Head of caudate nucleus (tissue), 42 donors: ENCODE results near the gene TKT.

Experiments used
- DNase-seq, 42 donors: peaks; one replicate each; pipeline versions ENCODE4 v3.0.0 to v3.0.0-alpha.2; 2020 to 2021; ENCODE audit warnings: mixed read lengths in 7 of 42
- intact Hi-C: fragments of 100-400 bp; cut with DNase I; formaldehyde crosslinking; loops from one replicate; pipeline ENCODE4 v1.15.0; 2022

Gene TKT

DNA sequence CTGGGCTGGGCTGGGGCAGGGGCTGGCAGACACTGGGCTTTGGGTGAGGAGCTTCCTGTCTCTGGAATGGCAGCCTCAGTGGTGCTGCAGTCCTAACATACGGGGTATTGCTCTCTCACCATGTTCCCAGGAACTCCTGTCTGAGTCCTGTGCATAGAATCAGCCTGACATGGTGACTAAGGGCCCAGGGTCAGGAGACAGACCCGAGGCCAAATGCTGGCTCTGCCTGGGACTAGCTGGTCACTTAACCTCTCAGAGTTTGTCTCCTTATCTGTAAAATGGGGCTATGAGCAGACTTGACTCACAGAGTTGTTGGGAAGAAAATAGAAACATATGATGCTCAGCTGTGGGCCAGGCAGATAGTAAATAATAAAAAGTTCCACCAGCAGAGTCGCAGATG lies 66.5 kb downstream of the TKT start:
- DNase-seq: no peak
- intact Hi-C loops: no loop called here

DNA sequence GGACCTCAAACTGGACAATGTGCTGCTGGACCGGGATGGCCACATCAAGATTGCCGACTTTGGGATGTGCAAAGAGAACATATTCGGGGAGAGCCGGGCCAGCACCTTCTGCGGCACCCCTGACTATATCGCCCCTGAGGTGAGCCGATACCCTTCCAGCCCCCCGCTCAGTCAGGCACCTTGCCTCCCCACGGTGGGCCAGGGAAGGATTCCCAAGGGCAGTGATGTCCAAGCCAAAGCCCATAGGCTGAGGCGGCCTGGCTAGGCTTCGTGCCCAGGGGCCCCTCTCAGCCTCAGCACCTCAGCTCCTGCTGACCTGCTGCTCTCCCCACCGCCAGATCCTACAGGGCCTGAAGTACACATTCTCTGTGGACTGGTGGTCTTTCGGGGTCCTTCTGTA lies 67.1 kb downstream of the TKT start:
- DNase-seq: no peak
- intact Hi-C loops: no loop called here

GRCh38 chr3:53188136-53188685 lies 67.6 kb downstream of the TKT start:
- intact Hi-C loops: no loop called here
- no peak for DNase-seq

DNA sequence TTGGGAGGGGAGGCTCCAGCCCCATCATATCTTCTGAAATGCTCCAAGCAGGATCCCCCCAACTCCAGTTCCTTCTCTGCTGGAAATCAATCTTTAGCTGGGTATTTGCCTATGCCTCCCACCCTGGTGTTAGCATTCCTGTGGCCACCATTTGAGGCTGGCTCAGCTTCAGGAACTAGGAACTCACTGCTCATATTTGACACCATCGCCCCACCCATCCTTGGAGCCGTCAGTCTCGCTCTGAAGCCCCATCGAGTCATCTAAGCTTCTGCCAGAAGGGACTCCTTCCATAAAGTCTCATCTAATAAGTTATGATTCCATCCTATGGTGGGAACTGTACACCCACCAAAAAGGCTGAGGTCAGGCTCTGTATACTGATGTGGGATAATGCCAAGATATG lies 68.4 kb downstream of the TKT start:
- intact Hi-C loops: no loop called here
- DNase-seq: no peak

GRCh38 chr3:53186726-53187125 lies 69.1 kb downstream of the TKT start:
- no peak for DNase-seq
- intact Hi-C loops: no loop called here

- intact Hi-C loops: no loop called here
These were observed 69.9 kb downstream of the TKT start for GRCh38 chr3:53185761-53186465.

DNA sequence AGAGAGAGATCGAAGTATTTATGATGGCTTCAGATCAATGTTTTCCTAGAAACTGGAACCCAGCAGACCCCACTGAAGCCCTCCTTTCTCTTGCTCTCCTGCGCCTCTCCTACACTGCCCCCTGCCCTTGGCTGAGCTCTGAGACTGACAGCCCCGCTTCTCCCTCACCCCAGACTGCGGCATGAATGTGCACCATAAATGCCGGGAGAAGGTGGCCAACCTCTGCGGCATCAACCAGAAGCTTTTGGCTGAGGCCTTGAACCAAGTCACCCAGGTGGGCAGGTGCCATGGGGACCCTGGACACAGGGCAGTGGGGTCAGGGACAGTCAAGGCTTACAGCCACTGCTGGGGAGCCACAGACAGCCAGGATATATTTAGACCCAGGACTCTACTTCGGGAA lies 71.1 kb downstream of the TKT start:
- no peak for DNase-seq
- intact Hi-C loops: no loop called here

More at GRCh38 chr3:53185761-53186465, 69.9 kb downstream of the TKT start:
- DNase-seq: no peak

DNA sequence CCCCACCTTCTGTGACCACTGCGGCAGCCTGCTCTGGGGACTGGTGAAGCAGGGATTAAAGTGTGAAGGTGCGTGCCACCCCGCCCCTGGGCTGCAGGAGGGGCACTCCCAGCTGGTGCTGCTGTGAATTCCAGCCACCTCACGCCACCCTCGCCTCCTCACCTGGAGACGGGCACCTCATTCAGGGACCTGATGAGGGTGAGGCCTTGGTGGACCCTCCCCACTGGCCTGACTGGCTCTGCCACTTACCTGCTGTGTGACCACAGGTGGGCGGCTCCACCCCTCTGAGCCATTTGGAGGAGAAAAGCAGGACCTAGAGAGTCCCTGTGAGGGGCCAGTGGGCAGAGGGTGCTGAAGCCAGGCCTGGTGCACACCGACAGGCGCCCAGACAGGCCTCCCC lies 72.3 kb downstream of the TKT start:
- no peak for DNase-seq

GRCh38 chr3:53182764-53183355 lies 73.0 kb downstream of the TKT start:
- intact Hi-C loops: no loop called here
- no peak for DNase-seq

More for the DNA sequence above, 72.3 kb downstream of the TKT start:
- intact Hi-C loops: no loop called here

DNA sequence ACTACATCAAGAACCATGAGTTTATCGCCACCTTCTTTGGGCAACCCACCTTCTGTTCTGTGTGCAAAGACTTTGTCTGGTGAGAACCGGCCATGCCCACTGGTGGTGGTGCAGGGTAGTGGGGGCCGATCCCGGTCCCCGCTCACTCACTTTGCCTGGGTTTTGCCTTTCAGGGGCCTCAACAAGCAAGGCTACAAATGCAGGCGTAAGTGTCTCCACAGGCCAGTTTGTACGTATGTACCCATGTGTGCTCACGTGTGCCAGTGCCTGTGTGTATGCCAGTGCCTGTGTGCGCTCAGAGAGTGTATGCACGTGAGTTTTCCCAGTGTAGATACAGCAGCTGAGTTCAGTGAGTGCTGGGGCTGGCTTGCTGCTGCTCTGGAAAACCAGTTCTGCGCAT lies 74.3 kb downstream of the TKT start:
- intact Hi-C loops: no loop called here

GRCh38 chr3:53181024-53181371 lies 74.8 kb downstream of the TKT start:
- intact Hi-C loops: no loop called here
- no peak for DNase-seq

More for the DNA sequence above, 74.3 kb downstream of the TKT start:
- no peak for DNase-seq

GRCh38 chr3:53180305-53181023 lies 75.4 kb downstream of the TKT start:
- peak in 1 of 42 donors; percentile 38 for DNase-seq
- intact Hi-C loops: no loop called here

GRCh38 chr3:53179580-53179979 lies 76.2 kb downstream of the TKT start:
- no peak for DNase-seq
- intact Hi-C loops: no loop called here

DNA sequence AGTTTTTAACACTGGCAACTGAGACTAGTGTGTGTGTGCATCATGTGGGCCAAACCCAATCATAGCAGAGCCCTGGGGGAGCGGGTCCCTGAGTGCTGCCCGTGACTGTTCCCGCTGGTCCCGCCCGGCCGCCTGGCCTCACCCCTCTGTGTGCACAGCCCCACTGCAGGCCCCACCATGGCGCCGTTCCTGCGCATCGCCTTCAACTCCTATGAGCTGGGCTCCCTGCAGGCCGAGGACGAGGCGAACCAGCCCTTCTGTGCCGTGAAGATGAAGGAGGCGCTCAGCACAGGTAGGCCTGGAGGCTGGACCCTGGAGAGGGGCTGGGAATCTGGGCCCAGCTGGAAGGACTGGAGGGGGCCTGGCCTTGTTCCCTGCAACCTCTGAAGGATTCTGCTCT lies 77.6 kb downstream of the TKT start:
- intact Hi-C loops: no loop called here
- no peak for DNase-seq

DNA sequence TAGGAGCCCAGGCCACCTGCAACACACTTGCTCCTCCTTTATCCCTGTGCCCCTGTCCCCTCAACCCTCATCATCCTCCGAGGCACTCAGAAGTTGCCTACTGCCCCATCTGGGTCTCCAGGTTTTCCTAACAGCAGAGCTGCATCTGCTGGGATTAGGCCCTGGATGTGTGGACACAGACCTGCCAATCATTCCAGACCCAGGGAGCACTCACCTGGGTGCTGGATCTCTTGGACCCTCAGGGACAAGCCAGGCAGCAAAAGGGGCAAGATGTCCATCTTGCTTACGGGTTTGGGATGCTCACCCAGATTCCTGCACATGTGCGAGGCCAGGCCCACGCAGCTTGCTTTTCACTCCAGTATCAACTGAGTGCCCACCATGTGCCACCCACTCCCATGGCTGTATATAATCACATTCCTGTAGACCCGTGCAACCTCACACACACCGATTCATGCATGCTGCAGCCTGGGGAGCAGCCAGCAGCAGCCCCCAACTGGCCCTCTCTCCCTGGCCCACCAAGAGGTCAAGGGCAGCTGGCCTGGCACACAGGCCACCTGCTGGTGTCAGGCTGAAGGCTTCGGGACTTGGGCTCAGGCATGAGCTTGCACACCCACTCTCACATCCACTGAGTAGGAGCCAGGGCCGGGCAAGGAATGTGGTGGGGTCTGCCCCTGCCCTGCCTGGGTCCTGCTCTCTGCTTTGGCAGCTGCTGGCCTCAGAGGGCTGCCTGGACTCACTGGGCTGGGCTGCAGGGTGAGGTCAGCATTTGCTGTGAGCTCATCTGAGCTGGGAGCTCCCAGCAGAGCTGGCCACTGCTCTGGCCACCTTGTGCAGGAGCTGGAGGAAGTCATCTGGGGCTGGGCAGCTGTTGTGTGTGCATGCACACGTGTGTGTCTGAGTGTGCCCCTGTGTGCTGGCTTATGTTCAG lies 79.9 kb downstream of the TKT start:
- no peak for DNase-seq
- intact Hi-C loops: no loop called here
